CD1c-positive myeloid dendritic cell (primary cell): ENCODE measurements around the gene MRPS23.
"Not testable (repeated sequence)": the region's sequence is repeated elsewhere in the genome, so short reads cannot be mapped to it uniquely, and the experiment has no call there.

Source experiments
- DNase-seq: peaks from one replicate; pipeline ENCODE4 v3.0.0-alpha.2; 2016; ENCODE audit errors: extremely low spot score

MRPS23 gene

DNA sequence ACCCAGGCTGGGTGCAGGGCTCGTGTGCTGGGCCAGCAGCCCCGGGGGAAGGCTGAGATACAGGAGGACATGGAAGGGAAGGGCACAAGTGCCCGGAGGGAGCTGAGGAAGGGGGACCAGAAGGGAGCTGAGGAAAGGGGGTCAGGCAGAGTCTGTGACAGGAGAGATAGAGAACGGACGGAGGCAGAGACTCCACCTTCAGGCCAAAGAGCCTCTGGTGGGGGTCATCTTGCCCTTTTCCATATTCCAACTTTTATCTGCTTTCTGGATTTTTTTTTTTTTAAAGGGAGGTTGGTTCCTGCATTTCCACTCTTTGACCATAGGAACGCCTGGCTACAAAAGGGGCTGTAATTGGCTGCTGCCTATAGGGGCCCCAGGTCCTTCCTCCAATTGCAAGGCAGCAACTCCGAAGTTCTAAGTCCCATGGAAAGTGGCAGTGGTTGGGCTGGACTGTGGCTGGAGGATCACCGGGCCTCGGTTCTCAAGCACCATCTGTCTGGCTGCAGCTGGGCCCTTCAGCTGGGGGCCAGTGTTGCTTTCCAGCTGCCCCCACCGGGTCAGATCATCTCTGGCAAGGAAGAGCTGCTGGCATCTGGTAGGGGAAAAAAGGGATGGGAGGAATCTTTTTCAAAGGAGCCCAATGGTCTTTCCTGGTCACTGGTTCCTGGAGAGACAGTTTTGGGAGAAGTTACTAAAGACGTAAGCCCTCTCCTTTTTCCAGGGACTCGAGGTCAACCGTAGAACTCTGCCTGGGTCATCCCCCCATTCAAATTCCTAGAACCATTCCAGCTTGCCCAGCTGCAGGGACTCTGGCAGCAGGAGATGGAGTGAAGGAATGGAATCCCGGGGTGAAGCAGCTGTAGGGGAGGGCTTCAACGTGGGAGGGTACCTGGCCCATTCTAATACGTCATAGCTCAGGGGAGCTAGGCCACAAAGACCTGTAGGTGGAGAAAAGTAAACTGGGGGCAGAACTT, 13.1 kb upstream of the MRPS23 start:
- DNase-seq, result no peak

DNA sequence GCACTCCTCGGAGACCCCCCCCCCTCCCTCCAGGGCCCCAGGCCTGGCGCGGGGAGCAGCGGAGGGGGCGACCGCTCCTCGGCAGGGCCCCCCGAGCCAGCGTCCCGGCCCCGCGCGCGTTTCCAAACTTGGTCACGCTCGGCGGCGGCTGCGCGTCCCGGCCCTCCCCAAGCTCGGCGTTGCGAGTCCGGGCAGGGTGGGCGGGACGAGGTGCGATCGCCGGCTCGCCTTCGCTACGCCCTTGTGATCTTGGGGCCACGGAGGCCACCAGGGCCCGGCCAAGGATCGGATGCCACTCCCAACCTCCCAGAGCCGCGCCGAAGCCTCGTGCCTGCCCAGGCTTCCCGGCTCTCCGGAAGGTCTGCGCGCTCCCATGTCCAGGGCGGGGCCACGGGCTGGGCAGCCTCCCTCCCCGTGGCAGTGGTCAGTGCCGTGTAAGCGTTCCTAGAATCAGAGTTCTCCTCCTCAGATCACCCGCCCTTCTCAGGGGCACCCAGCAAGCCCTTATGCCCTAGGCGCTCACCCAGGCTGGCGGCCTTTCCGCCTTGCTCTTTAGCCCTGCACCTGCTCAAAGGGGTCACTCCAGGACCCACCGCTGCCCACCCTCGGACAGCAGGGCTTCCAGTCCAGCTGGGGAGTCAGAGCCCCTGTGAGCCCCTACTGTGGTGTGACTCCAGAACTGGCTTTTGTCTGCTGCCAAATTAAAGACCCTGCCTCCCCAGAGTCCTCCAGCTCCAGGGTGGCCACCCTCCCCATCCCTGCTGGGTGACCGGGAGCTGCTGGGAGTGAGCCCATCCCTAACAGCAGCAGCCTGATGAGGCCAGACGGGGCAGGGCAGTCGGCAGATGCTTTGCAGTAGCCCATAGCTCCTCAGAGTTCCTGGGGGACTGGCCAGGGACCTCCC, 12.2 kb upstream of the MRPS23 start:
- DNase-seq, result peak; percentile 67

GRCh38 chr17:57861000-57861789, 11.4 kb upstream of the MRPS23 start:
- peak; percentile 91 for DNase-seq

DNA sequence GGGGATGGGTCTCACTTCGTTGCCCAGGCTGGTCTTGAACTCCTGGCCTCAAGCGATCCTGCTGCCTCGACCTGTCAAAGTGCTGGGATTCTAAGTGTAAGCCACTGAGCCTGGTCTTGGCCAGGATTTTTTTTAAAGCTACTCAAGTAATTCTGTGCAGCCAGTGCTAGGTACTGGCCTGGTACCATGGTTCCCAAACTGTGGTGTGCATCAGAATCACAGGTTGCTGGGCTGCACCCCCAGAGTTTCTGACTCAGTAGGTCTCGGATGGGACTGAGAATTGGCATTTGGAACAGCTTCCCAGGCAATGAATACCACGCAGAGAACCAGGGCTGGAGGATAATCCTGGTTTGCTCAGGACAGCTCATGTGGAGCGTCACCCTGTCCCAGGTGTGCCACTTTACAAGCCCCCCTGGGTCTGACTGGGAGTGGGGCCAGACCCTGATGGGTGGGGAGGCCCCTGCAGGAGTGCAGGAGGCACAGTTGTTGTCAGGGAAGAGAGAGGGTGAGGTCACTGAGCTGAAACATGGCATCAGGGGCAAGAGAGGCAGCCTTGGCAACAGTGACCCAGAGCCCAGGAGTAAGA, 10.7 kb upstream of the MRPS23 start:
- no peak for DNase-seq

DNA sequence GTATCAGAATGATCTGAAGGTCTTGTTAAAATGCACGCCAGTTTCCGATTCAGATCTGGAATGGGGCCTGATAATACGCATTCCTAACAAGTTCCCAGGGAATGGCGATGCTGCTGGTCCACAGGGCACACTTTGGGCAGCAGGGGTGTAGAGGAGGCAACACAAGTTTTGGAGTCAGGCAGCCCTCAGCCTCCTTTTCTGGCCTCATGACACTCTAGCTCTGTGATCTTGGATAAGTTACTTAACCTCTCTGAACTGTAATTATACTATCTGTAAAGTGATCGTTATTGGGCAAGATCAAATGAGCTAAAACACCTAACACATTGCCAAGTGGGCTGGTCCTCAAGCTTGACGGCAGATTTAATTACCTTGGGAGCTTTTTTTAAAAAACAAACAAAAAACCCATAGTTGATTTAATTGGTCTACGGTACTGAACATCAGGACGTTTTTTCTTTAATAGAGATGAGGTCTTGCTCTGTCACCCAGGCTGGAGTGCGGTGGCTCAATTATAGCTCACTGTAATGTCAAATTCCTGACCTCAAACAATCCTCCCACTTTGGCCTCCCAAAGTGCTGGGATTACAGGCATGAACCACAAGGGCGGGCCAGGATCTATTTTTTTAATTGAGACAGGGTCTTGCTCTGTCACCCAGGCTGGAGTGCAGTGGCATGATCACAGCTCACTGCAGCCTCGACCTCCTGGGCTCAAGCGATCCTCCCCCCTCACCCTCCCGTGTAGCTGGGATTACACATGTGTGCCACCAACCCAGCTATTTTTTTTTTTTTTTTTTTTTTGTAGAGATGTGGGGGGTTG, 10.0 kb upstream of the MRPS23 start:
- DNase-seq, result no peak

GRCh38 chr17:57858838-57859237, 9.0 kb upstream of the MRPS23 start:
- DNase-seq, result no peak

DNA sequence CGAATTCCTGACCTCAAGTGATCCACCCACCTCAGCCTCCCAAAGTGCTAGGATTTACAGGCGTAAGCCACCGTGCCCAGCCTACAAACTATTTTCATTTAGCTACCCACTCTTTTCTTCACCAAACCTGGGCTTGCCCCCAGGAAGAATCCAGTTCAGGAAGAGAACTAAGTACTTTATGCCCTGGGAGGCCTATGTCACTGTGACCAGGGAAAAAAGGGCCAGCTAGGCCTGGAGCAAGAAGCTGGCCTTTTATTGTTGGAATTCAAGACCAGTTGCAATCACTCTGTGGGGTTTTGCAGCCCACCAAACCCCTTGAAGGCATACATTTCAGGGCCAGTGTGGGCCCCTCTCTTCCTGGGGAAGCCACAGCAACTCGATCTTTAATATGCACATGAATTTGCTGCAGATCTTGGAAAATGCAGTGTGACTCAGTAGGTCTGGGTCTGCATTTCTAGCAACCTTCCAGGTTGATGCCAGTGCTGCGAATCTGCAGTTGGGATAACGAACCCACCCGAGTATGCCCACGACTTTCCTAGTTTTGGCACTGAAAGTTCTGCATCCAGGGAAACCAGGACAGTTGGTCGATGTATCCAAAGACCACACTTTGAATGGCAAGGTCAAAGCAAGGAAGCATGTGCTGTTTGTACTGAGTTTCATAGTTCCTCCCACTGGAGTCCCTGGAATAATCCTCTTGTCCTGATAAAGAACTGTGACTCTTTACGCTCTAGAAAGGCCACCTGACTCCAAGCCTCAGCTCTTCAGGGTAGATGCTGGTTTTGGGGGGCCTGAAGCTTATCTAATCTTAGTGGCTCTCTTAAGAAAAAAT, 7.2 kb upstream of the MRPS23 start:
- DNase-seq, result no peak

DNA sequence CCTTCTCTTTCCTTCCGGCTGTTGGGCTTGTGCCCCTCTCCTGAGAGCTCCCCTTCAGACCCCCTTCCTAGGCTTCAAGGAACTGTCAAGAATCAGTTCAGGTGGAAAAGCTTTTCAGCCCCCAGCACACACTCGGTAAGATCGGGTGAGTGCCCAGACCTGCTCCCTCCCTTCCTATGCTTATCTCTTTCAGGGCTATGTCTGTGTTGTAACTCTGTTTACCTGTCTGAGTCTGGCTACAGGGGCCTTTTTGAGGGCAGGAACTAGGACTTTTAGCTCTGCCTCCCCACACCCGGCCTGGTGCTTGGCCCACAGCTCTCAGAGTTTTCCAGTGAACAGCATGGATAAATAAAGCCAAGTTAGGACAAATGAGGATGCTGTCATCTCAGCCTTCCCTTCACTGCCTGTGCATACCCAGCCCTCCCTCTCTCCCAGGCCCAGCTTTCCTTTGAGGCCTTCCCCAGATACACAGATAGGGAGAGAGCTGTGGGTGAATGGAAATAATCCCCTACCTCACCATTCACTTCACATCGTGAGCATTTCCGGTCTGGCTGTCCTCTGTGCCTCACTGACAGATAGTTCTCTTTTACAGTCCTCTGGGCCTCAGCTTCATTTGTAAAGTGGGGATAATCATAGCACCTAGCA, 5.7 kb upstream of the MRPS23 start:
- DNase-seq, result no peak

GRCh38 chr17:57853695-57854094, 3.9 kb upstream of the MRPS23 start:
- no peak for DNase-seq

DNA sequence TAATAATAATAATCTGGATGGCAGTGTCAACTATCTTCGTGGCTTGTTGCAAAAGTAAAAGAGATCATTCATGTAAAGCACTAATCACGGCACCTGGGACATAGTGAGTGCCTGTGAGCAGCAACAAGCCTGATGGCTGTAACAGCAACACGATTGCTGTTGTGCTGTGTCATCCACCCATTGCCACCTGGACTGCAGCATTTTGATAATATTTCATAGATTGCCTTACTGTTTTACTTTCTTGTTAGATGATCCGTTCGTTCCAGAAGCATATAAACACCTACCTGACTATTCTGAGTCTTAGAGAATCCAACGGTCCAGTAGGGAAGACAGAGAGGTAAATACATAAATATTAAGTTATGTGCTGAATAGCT, 3.1 kb upstream of the MRPS23 start:
- no peak for DNase-seq

GRCh38 chr17:57852092-57852954, 2.5 kb upstream of the MRPS23 start:
- DNase-seq, result no peak

DNA sequence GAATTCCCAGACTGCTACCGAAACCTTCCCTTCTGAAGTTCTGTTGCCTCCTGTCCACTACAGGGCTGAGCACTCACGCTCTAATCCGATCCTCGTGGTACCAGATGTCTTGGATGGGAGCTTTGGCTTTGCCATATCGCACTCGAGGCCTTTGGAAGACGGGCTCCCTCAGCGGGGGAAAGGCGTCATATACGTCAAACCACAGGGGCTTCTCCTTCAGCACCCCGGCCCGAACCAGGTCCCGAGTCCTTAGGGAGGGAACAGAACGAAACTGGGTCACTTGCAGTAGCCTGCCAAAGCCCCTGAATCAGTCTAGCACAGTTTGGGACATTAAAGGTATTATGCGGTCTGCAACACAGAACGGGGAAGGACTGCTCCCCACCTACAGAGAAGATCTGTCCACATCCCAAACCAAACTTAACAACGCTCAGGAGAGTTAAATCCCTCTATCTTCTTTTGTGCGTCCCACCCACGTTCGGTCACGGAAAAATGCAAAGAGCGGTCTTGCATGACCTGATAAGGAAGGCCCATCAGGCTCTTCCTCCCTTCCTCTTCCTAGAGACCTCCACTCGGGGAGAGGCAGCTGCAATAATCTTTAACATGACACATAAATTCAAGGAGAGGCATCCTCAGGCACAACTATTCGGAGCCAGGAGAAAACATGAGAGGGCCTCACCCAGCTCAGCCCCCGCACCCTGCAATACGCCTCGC, 526 bp downstream of the MRPS23 start:
- no peak for DNase-seq

- not testable (repeated sequence) for DNase-seq
These were observed 3.5 kb downstream of the MRPS23 start for GRCh38 chr17:57846056-57846945.

GRCh38 chr17:57842280-57842679, 7.6 kb downstream of the MRPS23 start:
- no peak for DNase-seq

GRCh38 chr17:57839571-57839923, 10.3 kb downstream of the MRPS23 start:
- no peak for DNase-seq

DNA sequence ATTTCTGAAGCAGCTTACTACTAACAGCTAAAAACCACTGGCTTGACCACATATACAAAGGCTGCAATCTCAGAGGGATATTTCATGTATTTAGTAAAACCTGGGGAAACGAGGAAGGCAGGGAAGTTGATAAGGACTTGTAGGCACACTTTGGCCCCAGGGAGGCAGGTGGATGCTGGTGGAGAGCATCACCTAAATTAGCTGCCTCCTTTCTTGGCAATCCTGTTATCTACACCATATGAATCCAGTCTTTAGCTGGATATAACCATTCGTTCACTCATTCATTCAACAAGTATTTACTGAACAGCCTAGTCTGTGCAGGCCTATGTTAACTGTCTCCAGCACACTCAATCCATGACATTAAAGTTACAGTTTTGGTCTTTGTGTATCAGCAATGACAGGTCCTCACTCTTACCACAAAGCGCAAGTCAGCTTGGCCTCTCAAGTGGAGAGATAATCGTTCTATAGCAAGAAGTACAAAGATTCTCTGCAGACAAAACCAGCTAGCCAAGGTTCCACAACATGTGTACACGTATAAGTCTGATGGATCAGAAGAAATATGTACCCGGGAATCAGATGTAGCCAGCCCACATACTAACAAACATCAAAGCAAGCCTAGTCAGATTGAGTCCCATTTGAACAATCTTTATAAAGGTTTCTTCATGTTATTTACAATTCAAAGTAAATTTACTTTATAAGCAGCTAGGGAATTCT, 10.8 kb downstream of the MRPS23 start:
- DNase-seq, result no peak
